Peyer's patch (tissue), 4 donors: ENCODE measurements around the gene C1R.

Source experiments
- POLR2A ChIP-seq, 2 donors: fragments of 450-650 bp; IDR thresholded peaks; one replicate each; pipeline ENCODE4 v1.5.1; 2017; ENCODE audit warnings: antibody characterized with exemption in 2 of 2, mild to moderate bottlenecking in 2 of 2, moderate library complexity in 2 of 2
- TF ChIP-seq, protein P1 (sequence below), 6 experiments: fragments of 450-650 bp in 4 of 6; fragments of 200-600 bp in 2 of 6; sonication (generic) in 1 of 6; IDR thresholded peaks; one replicate each; pipeline ENCODE4 v1.5.1; 2017 to 2019; ENCODE audit warnings: antibody characterized with exemption in 6 of 6, mild to moderate bottlenecking in 3 of 6, moderate library complexity in 1 of 6

GRCh38 chr12:7125632-7126227 is 33.5 kb upstream of the C1R start:
- TF ChIP-seq, protein P1, sequence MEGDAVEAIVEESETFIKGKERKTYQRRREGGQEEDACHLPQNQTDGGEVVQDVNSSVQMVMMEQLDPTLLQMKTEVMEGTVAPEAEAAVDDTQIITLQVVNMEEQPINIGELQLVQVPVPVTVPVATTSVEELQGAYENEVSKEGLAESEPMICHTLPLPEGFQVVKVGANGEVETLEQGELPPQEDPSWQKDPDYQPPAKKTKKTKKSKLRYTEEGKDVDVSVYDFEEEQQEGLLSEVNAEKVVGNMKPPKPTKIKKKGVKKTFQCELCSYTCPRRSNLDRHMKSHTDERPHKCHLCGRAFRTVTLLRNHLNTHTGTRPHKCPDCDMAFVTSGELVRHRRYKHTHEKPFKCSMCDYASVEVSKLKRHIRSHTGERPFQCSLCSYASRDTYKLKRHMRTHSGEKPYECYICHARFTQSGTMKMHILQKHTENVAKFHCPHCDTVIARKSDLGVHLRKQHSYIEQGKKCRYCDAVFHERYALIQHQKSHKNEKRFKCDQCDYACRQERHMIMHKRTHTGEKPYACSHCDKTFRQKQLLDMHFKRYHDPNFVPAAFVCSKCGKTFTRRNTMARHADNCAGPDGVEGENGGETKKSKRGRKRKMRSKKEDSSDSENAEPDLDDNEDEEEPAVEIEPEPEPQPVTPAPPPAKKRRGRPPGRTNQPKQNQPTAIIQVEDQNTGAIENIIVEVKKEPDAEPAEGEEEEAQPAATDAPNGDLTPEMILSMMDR (IDR thresholded peaks at IDR 0.05): no peak
- TF ChIP-seq POLR2A (IDR thresholded peaks at IDR 0.05): no peak
